GM12865 (cell line): ENCODE data around the gene NOP58.
"Not testable (repeated sequence)": the region's sequence is repeated elsewhere in the genome, so short reads cannot be mapped to it uniquely, and the experiment has no call there.

Source experiments
- DNase-seq: peaks from one replicate; pipeline ENCODE4 v3.0.0; 2010; ENCODE audit warnings: low read depth
- H3K4me3 ChIP-seq: 2 replicates; pipeline ENCODE4 v1.5.1; 2011; ENCODE audit warnings: mild to moderate bottlenecking, low read depth, low read length, control low read depth
- CTCF ChIP-seq: IDR thresholded peaks from 2 replicates; pipeline ENCODE4 v1.5.1; 2011; ENCODE audit warnings: low read length, control low read depth, low read depth, inconsistent platforms; ENCODE audit not compliant: insufficient read depth; ENCODE audit errors: missing control alignments

The NOP58 gene

DNA sequence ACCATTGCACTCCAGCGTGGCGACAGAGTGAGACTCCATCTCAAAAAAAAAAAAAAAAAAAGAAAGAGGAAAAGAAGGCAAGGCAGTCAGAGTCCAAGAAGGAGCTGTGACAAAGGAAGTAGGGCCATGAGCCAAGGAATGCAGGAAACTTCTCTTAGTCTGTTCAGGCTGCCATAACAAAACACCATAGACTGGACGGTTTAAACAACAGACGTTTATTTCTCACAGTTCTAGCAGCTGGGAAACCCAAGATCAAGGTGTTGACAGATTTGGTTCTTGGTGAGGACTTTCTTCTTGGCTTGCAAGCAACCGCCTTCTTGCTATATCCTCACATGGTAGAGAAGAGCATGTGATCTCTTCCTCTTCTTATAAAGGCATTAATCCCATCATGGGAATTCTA is 14.1 kb upstream of the NOP58 start:
- TF ChIP-seq CTCF: no peak

DNA sequence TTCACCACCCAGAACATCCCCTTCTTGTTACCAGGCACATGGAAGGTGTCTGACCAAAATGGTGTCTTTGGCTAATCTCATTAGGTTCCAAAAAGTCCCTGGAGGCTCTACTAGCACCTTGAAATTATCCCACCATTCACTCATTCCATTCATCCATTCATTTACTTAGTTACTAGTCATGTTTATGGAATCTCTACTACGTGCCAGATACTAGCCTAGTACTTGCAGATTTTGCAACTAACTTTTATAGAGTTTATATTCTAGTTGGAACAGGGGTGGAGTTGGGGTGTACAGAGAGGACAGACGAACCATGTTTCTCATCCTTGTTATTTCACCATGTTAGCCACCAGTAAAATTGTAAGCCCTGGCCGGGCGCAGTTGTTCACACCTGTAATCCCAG is 4.0 kb upstream of the NOP58 start:
- no peak for DNase-seq
- no peak overlapping the region for H3K4me3 ChIP-seq
- TF ChIP-seq CTCF: no peak

More for the DNA sequence above, 14.1 kb upstream of the NOP58 start:
- H3K4me3 ChIP-seq: no peak overlapping the region
- no peak for DNase-seq

DNA sequence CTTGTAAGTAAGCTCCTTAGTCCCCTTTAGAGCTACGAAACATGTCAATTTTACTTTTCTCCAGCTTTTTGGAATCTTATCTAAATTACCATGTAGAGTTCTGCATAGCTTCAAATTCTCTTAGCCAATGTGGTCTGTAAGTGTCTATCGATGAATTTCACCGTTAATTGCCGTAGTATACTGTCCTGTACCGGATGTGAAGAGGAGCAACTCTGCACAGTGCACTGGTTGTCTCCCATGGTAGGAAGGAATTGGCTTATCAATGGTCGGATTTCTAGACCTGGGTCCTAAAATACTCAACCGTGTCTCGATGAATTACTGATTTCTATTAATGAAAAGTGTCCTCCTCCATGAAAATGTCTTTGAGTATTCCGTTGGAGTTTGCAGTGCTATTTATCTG is 1.9 kb downstream of the NOP58 start:
- DNase-seq: peak; percentile 60
- TF ChIP-seq CTCF: no peak
- H3K4me3 ChIP-seq: peak overlapping the region; percentile 63

GRCh38 chr2:202269585-202269984 is 4.0 kb downstream of the NOP58 start:
- peak; percentile 48 for DNase-seq
- H3K4me3 ChIP-seq: peak overlapping the region; percentile 63
- TF ChIP-seq CTCF: no peak

- DNase-seq: peak; percentile 71
- no peak for TF ChIP-seq CTCF
- H3K4me3 ChIP-seq: peak overlapping the region; percentile 63
Measured at GRCh38 chr2:202270487-202270886, 4.9 kb downstream of the NOP58 start.

- not testable (repeated sequence) for DNase-seq
Measured at GRCh38 chr2:202276078-202276720, 10.6 kb downstream of the NOP58 start.

DNA sequence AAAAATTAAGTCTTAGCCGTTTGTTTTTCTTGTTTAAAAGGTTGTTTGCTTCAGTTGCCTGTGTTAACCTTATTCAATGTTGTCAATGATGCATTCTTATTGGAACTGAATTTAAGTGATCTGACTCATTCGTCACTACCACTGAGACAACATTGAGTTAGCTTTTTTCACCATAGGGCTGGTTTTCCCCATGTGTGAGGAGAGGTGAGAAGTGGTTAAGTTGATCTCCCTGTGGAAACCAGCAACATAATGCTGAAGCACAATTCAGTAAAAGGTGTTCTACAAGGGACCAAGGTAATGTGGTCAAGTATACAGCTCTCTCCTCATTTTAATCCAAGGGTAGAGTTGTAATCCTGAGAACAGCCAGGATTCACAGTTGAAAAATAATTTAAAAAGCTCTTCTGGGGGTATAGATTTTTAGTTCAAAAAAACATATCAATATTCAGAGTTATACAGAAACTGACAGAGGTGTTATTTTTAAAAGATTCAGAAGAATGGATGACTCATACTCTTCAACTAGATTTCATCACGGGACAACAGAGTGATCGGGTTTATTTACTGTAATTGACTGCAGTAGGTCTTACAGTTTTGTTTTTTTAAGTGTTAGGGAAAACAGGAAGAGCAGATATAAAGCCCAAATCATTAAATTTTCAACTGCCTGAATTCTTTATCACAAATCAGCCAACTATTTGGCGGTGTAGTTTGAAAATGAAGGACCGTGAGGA is 12.6 kb downstream of the NOP58 start:
- DNase-seq: peak; percentile 39
- no peak for TF ChIP-seq CTCF
- no peak overlapping the region for H3K4me3 ChIP-seq

More at GRCh38 chr2:202276078-202276720, 10.6 kb downstream of the NOP58 start:
- H3K4me3 ChIP-seq: not testable (repeated sequence)
